HAP-1 (cell line): ENCODE data around the gene OPTC.

ENCODE experiments used
- DNase-seq, 2 experiments: peaks; one replicate each; pipeline ENCODE4 v3.0.0-alpha.2; 2016 to 2020; ENCODE audit warnings: low spot score in 2 of 2
- H3K27me3 ChIP-seq: fragments of 250-450 bp; sonication (Bioruptor Pico); 2 replicates; pipeline ENCODE4 v1.5.1; 2020; ENCODE audit warnings: low read depth, mild to moderate bottlenecking, moderate library complexity
- H3K36me3 ChIP-seq: fragments of 250-450 bp; sonication (Bioruptor Pico); replicated peaks from 2 replicates; pipeline ENCODE4 v1.5.1; 2020; ENCODE audit warnings: mild to moderate bottlenecking
- H3K4me1 ChIP-seq: fragments of 250-450 bp; sonication (Bioruptor Pico); 2 replicates; pipeline ENCODE4 v1.5.1; 2020; ENCODE audit warnings: mild to moderate bottlenecking
- H3K4me3 ChIP-seq: fragments of 250-450 bp; sonication (Bioruptor Pico); 2 replicates; pipeline ENCODE4 v1.5.1; 2020; ENCODE audit warnings: mild to moderate bottlenecking, moderate library complexity
- H3K9me3 ChIP-seq: fragments of 250-450 bp; sonication (Bioruptor Pico); 2 replicates; pipeline ENCODE4 v1.5.1; 2020; ENCODE audit warnings: mild to moderate bottlenecking, moderate library complexity
- in situ Hi-C: fragments of 300-500 bp; cut with MboI; formaldehyde crosslinking; loops from 3 replicates; pipeline ENCODE4 v1.14.3; 2020; ENCODE audit warnings: low sequenced_read_pairs, inconsistent platforms, mixed read lengths

The OPTC gene

GRCh38 chr1:203518541-203518940 is 24.6 kb downstream of the OPTC start:
- Histone ChIP-seq H3K4me1 (peaks cover 15% of the 10 kb centered on the region), H3K36me3 (no peaks in the 10 kb centered on the region), H3K4me3 (no peak overlapping the region)

GRCh38 chr1:203519053-203519840 is 25.3 kb downstream of the OPTC start:
- Histone ChIP-seq H3K4me1 (peaks cover 10% of the 10 kb centered on the region), H3K27me3 (no peaks in the 10 kb centered on the region)
- no peak for DNase-seq

More at GRCh38 chr1:203518541-203518940, 24.6 kb downstream of the OPTC start:
- in situ Hi-C loops: loop anchor here (25.0 kb wide), 1 partner anchor 619 kb away; no protein-coding TSS in a partner anchor
- Histone ChIP-seq H3K27me3 (no peaks in the 10 kb centered on the region), H3K9me3 (no peaks in the 10 kb centered on the region)
- no peak for DNase-seq

GRCh38 chr1:203519896-203520295 is 25.9 kb downstream of the OPTC start:
- H3K4me1 ChIP-seq: peaks cover 7% of the 10 kb centered on the region

More at GRCh38 chr1:203519053-203519840, 25.3 kb downstream of the OPTC start:
- in situ Hi-C loops: loop anchor here (25.0 kb wide), 1 partner anchor 618 kb away; no protein-coding TSS in a partner anchor
- Histone ChIP-seq H3K36me3 (no peaks in the 10 kb centered on the region), H3K4me3 (no peak overlapping the region), H3K9me3 (no peaks in the 10 kb centered on the region)

DNA sequence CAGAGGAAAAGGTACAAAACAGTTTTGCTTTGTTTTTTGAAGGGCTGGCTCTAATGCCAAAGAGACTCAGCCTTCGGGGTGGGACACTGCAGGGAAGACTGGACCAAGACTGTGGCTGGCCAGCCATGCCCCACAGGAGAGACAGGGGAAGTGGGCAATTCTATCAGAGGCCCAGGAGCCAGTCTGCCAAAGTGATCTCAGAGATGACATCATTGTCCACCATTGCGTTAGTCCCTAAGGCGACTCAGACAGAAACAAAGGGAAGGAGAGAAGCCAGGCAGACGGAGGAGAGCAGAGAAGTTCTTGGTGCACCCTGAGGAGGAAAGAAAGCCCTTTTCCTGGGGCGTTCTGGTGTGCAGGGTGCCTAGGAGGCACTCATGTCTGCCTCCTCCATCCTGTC is 26.4 kb downstream of the OPTC start:
- H3K9me3 ChIP-seq: no peaks in the 10 kb centered on the region
- H3K4me3 ChIP-seq: no peak overlapping the region
- DNase-seq: no peak
- no peaks in the 10 kb centered on the region for H3K27me3 ChIP-seq
- H3K36me3 ChIP-seq: no peaks in the 10 kb centered on the region
- in situ Hi-C loops: loop anchor here (25.0 kb wide), 1 partner anchor 617 kb away; no protein-coding TSS in a partner anchor
- H3K4me1 ChIP-seq: peaks cover 7% of the 10 kb centered on the region

More at GRCh38 chr1:203519896-203520295, 25.9 kb downstream of the OPTC start:
- in situ Hi-C loops: loop anchor here (25.0 kb wide), 1 partner anchor 617 kb away; no protein-coding TSS in a partner anchor
- H3K9me3 ChIP-seq: no peaks in the 10 kb centered on the region
- no peak overlapping the region for H3K4me3 ChIP-seq
- H3K36me3 ChIP-seq: no peaks in the 10 kb centered on the region
- no peak for DNase-seq
- no peaks in the 10 kb centered on the region for H3K27me3 ChIP-seq

DNA sequence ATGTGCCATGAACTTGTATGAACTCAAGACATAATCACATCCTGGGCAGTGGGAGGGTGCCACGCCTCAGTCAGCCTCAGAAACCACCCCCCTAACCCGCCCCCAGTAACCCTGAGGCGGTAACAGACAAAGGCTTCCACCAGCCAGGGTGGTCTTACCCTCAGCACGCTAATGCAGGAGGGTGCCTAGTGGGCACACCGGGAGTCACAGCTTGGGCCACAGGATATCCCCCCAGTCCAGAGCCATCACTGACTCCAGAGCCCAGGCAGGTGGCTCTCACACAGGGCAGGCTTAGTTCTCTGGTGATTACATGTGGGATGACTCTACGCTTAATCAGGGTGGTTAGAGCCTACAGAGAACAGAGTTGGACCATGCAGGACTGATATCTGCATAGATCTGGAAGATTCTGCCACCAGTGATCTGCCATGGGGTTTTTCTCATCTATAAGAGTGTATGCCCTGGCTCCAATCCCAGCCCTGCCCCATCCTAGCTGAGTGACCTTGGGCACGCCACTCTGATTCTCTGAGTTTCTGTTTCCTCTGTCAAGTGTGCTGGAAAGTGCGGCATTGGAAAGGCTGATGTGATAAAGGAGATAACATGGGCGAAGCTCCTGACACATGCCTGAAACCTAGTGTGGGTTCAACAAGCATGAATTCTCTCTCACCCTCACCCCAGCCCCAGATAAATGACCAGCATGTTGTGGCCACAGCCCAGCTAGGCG is 27.3 kb downstream of the OPTC start:
- Histone ChIP-seq H3K4me3 (no peak overlapping the region), H3K4me1 (peaks cover 7% of the 10 kb centered on the region), H3K9me3 (no peaks in the 10 kb centered on the region), H3K36me3 (no peaks in the 10 kb centered on the region), H3K27me3 (no peaks in the 10 kb centered on the region)
- no peak for DNase-seq
- in situ Hi-C loops: loop anchor here (25.0 kb wide), 1 partner anchor 616 kb away; no protein-coding TSS in a partner anchor

DNA sequence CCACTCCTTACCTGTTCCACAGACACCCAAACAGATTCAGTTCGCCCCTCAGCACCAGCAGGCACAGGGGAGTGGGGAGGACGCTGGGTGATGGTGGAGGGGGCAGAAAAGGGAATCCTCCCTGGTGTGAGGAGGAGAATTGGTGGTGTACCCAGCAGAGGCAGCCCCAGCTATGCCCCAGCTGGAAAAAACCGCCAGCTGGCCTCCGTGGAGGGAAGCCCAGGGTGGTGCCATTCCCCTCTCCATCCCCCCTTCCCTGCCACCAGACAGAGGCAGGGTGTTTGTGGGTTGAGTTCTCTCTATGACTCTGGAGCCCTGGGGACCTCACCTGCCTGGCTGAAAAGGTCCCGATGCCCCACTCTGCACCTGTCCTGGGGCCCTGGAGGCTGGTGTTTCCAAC is 27.9 kb downstream of the OPTC start:
- Histone ChIP-seq H3K4me1 (peaks cover 7% of the 10 kb centered on the region), H3K27me3 (no peaks in the 10 kb centered on the region), H3K9me3 (no peaks in the 10 kb centered on the region), H3K36me3 (no peaks in the 10 kb centered on the region), H3K4me3 (no peak overlapping the region)
- DNase-seq: no peak
- in situ Hi-C loops: loop anchor here (25.0 kb wide), 1 partner anchor 615 kb away; no protein-coding TSS in a partner anchor

DNA sequence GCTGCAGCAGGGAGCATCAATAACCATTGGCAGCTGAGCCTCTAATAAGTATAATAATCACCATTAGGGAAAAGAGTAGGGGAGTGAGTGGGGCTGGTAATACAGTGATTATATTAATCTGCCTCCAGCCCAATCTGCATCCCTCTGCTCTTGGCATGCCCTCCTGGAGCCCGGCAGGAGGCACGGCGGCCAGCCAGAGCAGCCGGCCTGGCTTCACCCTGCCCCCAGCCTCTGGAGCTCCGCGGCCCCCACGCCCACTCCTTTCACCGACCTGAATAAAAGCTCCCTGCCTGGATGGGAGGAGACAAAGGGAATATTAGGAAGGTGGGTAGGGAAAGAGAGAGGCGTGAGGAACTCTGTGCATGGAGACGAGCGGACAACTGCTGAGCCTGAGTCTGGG is 28.3 kb downstream of the OPTC start:
- DNase-seq: peak; percentile 55 to 70
- in situ Hi-C loops: loop anchor here (25.0 kb wide), 1 partner anchor 615 kb away; no protein-coding TSS in a partner anchor
- H3K27me3 ChIP-seq: no peaks in the 10 kb centered on the region
- H3K36me3 ChIP-seq: no peaks in the 10 kb centered on the region
- H3K4me1 ChIP-seq: peaks cover 7% of the 10 kb centered on the region
- no peak overlapping the region for H3K4me3 ChIP-seq
- no peaks in the 10 kb centered on the region for H3K9me3 ChIP-seq

DNA sequence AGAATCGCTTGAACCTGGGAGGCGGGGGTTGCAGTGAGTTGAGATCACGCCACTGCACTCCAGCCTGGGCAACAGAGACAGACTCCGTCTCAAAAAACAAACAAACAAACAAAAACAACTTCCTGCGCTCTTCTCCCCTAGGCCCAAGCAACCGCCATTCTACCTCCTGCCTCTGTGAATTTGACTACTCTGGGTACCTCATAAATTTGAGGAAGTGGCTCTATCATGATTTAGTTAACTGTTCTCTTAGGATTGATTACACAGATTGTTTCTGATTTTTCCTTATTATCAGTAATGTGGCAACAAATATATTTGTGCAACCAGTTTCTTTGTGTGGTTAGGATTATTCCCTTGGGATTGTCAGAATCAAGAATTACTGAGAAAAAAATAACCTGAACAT is 29.7 kb downstream of the OPTC start:
- in situ Hi-C loops: loop anchor here (25.0 kb wide), 1 partner anchor 614 kb away; no protein-coding TSS in a partner anchor
- H3K36me3 ChIP-seq: no peaks in the 10 kb centered on the region
- H3K4me3 ChIP-seq: no peak overlapping the region
- DNase-seq: no peak
- H3K4me1 ChIP-seq: peaks cover 7% of the 10 kb centered on the region
- no peaks in the 10 kb centered on the region for H3K27me3 ChIP-seq
- H3K9me3 ChIP-seq: no peaks in the 10 kb centered on the region

GRCh38 chr1:203524152-203524551 is 30.2 kb downstream of the OPTC start:
- in situ Hi-C loops: loop anchor here (25.0 kb wide), 1 partner anchor 613 kb away; no protein-coding TSS in a partner anchor
- no peaks in the 10 kb centered on the region for H3K36me3 ChIP-seq
- DNase-seq: no peak
- H3K9me3 ChIP-seq: no peaks in the 10 kb centered on the region
- H3K4me3 ChIP-seq: no peak overlapping the region
- H3K4me1 ChIP-seq: peaks cover 7% of the 10 kb centered on the region
- H3K27me3 ChIP-seq: no peaks in the 10 kb centered on the region

- Histone ChIP-seq H3K36me3 (no peaks in the 10 kb centered on the region), H3K9me3 (no peaks in the 10 kb centered on the region), H3K4me1 (peaks cover 7% of the 10 kb centered on the region), H3K4me3 (no peak overlapping the region), H3K27me3 (no peaks in the 10 kb centered on the region)
- in situ Hi-C loops: loop anchor here (25.0 kb wide), 1 partner anchor 612 kb away; no protein-coding TSS in a partner anchor
- DNase-seq: no peak
These were observed 30.9 kb downstream of the OPTC start for GRCh38 chr1:203524824-203525223.

GRCh38 chr1:203525685-203526084 is 31.7 kb downstream of the OPTC start:
- H3K36me3 ChIP-seq: no peaks in the 10 kb centered on the region
- H3K9me3 ChIP-seq: no peaks in the 10 kb centered on the region
- no peak overlapping the region for H3K4me3 ChIP-seq
- DNase-seq: no peak
- H3K4me1 ChIP-seq: peaks cover 7% of the 10 kb centered on the region
- in situ Hi-C loops: no loop called here
- no peaks in the 10 kb centered on the region for H3K27me3 ChIP-seq

GRCh38 chr1:203526130-203526529 is 32.2 kb downstream of the OPTC start:
- in situ Hi-C loops: no loop called here
- Histone ChIP-seq H3K4me3 (no peak overlapping the region), H3K27me3 (no peaks in the 10 kb centered on the region), H3K9me3 (no peaks in the 10 kb centered on the region), H3K36me3 (no peaks in the 10 kb centered on the region), H3K4me1 (peaks cover 7% of the 10 kb centered on the region)
- no peak for DNase-seq

- Histone ChIP-seq H3K4me1 (peaks cover 7% of the 10 kb centered on the region), H3K27me3 (no peaks in the 10 kb centered on the region), H3K9me3 (no peaks in the 10 kb centered on the region), H3K36me3 (no peaks in the 10 kb centered on the region), H3K4me3 (no peak overlapping the region)
- in situ Hi-C loops: no loop called here
- no peak for DNase-seq
These were observed 32.6 kb downstream of the OPTC start for GRCh38 chr1:203526572-203526971.

DNA sequence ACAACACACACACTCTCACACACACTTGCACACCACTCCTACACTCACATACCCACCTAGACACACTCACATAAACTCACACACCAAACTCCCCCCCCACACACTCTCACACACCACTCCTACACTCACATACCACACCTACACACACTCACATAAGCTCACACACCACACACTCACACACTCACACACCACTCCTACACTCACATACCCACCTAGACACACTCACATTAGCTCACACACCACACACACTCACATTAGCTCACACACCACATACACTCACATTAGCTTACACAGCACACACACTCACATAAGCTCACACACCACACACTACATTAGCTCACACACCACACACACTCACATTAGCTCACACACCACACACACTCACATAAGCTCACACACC is 33.1 kb downstream of the OPTC start:
- in situ Hi-C loops: no loop called here
- Histone ChIP-seq H3K36me3 (no peaks in the 10 kb centered on the region), H3K27me3 (no peaks in the 10 kb centered on the region), H3K4me1 (peaks cover 7% of the 10 kb centered on the region), H3K4me3 (no peak overlapping the region), H3K9me3 (no peaks in the 10 kb centered on the region)
- DNase-seq: no peak
